B cell (primary cell): Measurements from ENCODE around the gene EFCAB7. TPM values are rescaled to one million over a fixed set of nuclear protein-coding genes. Genes with fewer than 3 reads are reported as not detected.

Experiments
- ATAC-seq: fragments of 200-7000 bp; cut with Tn5 transposase; one replicate; pipeline ENCODE4 v1.10.0; 2021; ENCODE audit warnings: low read depth, mild to moderate bottlenecking, moderate number of reproducible peaks, moderate library complexity
- CTCF ChIA-PET: fragments of 350-600 bp; sonication (Branson Sonifier 250); formaldehyde crosslinking; loops from one replicate; lab custom pipeline; 2021; ENCODE audit warnings: antibody characterized with exemption, inconsistent platforms; lab: Charles Lee
- POLR2A ChIA-PET: fragments of 350-600 bp; sonication (Branson Sonifier 250); formaldehyde crosslinking; loops from one replicate; lab custom pipeline; 2021; ENCODE audit warnings: antibody characterized with exemption; lab: Charles Lee
- DNase-seq: peaks from one replicate; pipeline ENCODE4 v3.0.0; 2013
- H2AFZ ChIP-seq: 2 replicates; pipeline ENCODE4 v1.6.1; 2012; ENCODE audit warnings: mild to moderate bottlenecking, low read depth, low read length; ENCODE audit not compliant: insufficient read depth, poor library complexity, severe bottlenecking
- H3K27ac ChIP-seq, 2 donors: 1 replicate in 1 of 2; 2 replicates in 1 of 2; pipeline ENCODE4 v1.5.1; 2012 to 2013; ENCODE audit warnings: low read length in 2 of 2, mild to moderate bottlenecking in 2 of 2, moderate library complexity in 1 of 2
- H3K27me3 ChIP-seq, 4 experiments: fragments of 200-600 bp in 1 of 4; sonication (generic) in 1 of 4; replicated peaks in 1 of 4; 1 replicate in 2 of 4; 2 replicates in 2 of 4; pipeline versions ENCODE4 v1.6.1 to v1.7.0; 2013 to 2016; ENCODE audit warnings: low read length in 3 of 4, mild to moderate bottlenecking in 2 of 4, mixed read lengths in 1 of 4, moderate library complexity in 1 of 4; ENCODE audit not compliant: insufficient read depth in 4 of 4, control insufficient read depth in 3 of 4; ENCODE audit errors: control extremely low read depth in 1 of 4
- H3K36me3 ChIP-seq, 2 experiments: replicated peaks in 1 of 2; 1 replicate in 1 of 2; 2 replicates in 1 of 2; pipeline versions ENCODE4 v1.6.1 to v1.7.1; 2013; ENCODE audit warnings: low read length in 1 of 2; ENCODE audit not compliant: insufficient read depth in 2 of 2, control insufficient read depth in 1 of 2; ENCODE audit errors: control extremely low read depth in 1 of 2, extremely low read depth in 1 of 2
- H3K4me1 ChIP-seq, 2 donors: fragments of 200-600 bp in 1 of 2; sonication (generic) in 1 of 2; 1 replicate in 1 of 2; 2 replicates in 1 of 2; pipeline versions ENCODE4 v1.5.1 to v1.6.1; 2013 to 2017; ENCODE audit warnings: low read length in 2 of 2; ENCODE audit not compliant: control insufficient read depth in 2 of 2, insufficient read depth in 2 of 2
- H3K4me2 ChIP-seq: replicated peaks from 2 replicates; pipeline ENCODE3; 2012; ENCODE audit warnings: mild to moderate bottlenecking, low read depth, low read length; ENCODE audit not compliant: poor library complexity, severe bottlenecking
- H3K4me3 ChIP-seq, 5 experiments: fragments of 200-600 bp in 1 of 5; sonication (generic) in 1 of 5; 1 replicate in 3 of 5; 2 replicates in 2 of 5; pipeline versions ENCODE4 v1.5.1 to v1.7.0; 2011 to 2016; ENCODE audit warnings: low read length in 4 of 5, mild to moderate bottlenecking in 4 of 5, low read depth in 2 of 5, control low read depth in 1 of 5, moderate library complexity in 1 of 5; ENCODE audit not compliant: insufficient read depth in 1 of 5; ENCODE audit errors: control extremely low read depth in 1 of 5, extremely low read depth in 1 of 5
- H3K79me2 ChIP-seq: fragments of 200-600 bp; sonication (generic); one replicate; pipeline ENCODE4 v1.6.0; 2016; ENCODE audit warnings: low read length; ENCODE audit not compliant: control insufficient read depth, insufficient read depth
- H3K9ac ChIP-seq: fragments of 200-600 bp; sonication (generic); 2 replicates; pipeline ENCODE4 v1.6.1; 2017; ENCODE audit warnings: mild to moderate bottlenecking, low read length, moderate library complexity
- H3K9me3 ChIP-seq, 3 donors: one replicate each; pipeline versions ENCODE4 v1.6.1 to v1.7.1; 2013; ENCODE audit warnings: low read length in 2 of 3; ENCODE audit not compliant: control insufficient read depth in 2 of 3, insufficient read depth in 1 of 3; ENCODE audit errors: control extremely low read depth in 1 of 3
- H4K20me1 ChIP-seq: 2 replicates; pipeline ENCODE4 v1.6.0; 2012; ENCODE audit warnings: mild to moderate bottlenecking, low read length; ENCODE audit not compliant: insufficient read depth, control insufficient read depth, poor library complexity, severe bottlenecking
- H3K27ac Mint-ChIP-seq: one replicate; pipeline ENCODE4 v1.8.0; 2021; ENCODE audit warnings: mixed read lengths
- H3K27me3 Mint-ChIP-seq: one replicate; pipeline ENCODE4 v1.8.0; 2021; ENCODE audit warnings: mixed read lengths
- H3K4me1 Mint-ChIP-seq: one replicate; pipeline ENCODE4 v1.8.0; 2021; ENCODE audit warnings: mixed read lengths
- H3K4me3 Mint-ChIP-seq: one replicate; pipeline ENCODE4 v1.8.0; 2021; ENCODE audit warnings: mixed read lengths
- H3K9me3 Mint-ChIP-seq: one replicate; pipeline ENCODE4 v1.8.0; 2022; ENCODE audit warnings: mixed read lengths; ENCODE audit not compliant: insufficient read depth
- EZH2 ChIP-seq: IDR thresholded peaks from 2 replicates; pipeline ENCODE4 v1.6.1; 2012; ENCODE audit warnings: borderline replicate concordance, low read depth, mild to moderate bottlenecking, moderate library complexity, low read length; ENCODE audit not compliant: insufficient read depth, poor library complexity, severe bottlenecking
- WGBS: methylation state at CpG from one replicate; pipeline ENCODE4 v1.1.5; 2013; ENCODE audit warnings: missing lambda C conversion rate; ENCODE audit not compliant: insufficient coverage; 5-methylcytosine and 5-hydroxymethylcytosine counted together
- intact Hi-C: fragments of 100-400 bp; cut with micrococcal nuclease; formaldehyde crosslinking; loops from one replicate; pipeline ENCODE4 v1.10.0; 2022
- polyA plus RNA-seq: library from polyadenylated mRNA; depleted of rRNA; stranded (reverse); fragments of >200 nt; gene quantifications from 2 replicates; pipeline ENCODE4 v1.2.3, GENCODE V29; 2012
- total RNA-seq, 2 donors: library from RNA; stranded (reverse); fragments of 120-200 nt in 1 of 2; gene quantifications; 1 replicate in 1 of 2; 2 replicates in 1 of 2; pipeline versions ENCODE4 v1.2.3 to v1.2.4, GENCODE V29; 2013 to 2022
- TF ChIP-seq, protein P1 (sequence below): fragments of 200-600 bp; IDR thresholded peaks from one replicate; pipeline ENCODE4 v1.8.0; 2022; ENCODE audit warnings: antibody characterized with exemption, mild to moderate bottlenecking

Gene EFCAB7
- total and polyA plus RNA-seq, 2 donors (not counting 1 experiment from before 2014, with no cell fraction given), result 3.6 to 11.2 TPM

DNA sequence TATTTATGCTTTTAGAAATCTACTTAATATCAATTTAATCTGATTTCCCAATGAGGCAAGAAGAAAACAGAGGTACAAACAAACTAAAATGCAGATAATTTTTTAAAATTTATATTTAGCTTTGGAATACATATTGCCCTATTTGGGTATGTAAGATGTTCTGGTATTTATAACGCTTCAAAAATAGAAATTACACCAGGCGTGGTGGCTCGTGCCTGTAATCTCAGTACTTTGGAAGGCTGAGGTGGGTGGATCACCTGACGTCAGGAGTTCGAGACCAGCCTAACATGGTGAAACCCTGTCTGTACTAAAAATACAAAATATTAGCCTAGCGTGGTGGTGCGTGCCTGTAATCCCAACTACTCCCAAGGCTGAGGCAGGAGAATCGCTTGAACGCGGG lies 13.6 kb upstream of the EFCAB7 start:
- Histone ChIP-seq H3K4me1 (no peaks in the 10 kb centered on the region), H3K27ac (no peak overlapping the region), H3K9me3 (no peaks in the 10 kb centered on the region), H3K4me2 (no peak overlapping the region), H4K20me1 (no peaks in the 10 kb centered on the region), H3K79me2 (no peaks in the 10 kb centered on the region), H3K36me3 (peaks cover 5 to 8% of the 10 kb centered on the region in 2 experiments), H3K9ac (no peak overlapping the region), H2AFZ (no peak overlapping the region), H3K27me3 (no peaks in the 10 kb centered on the region), H3K4me3 (no peak overlapping the region)
- no peaks in the 10 kb centered on the region for H3K4me1 Mint-ChIP-seq
- no peak for DNase-seq
- 97% methylated on average over 5 of the region's 10 CpGs for WGBS
- ChIA-PET POLR2A (no interaction called here), CTCF (no interaction called here)
- ATAC-seq, result no peak
- no peak overlapping the region for H3K4me3 Mint-ChIP-seq
- H3K9me3 Mint-ChIP-seq, result no peaks in the 10 kb centered on the region
- TF ChIP-seq EZH2, result no peak
- TF ChIP-seq, protein P1, sequence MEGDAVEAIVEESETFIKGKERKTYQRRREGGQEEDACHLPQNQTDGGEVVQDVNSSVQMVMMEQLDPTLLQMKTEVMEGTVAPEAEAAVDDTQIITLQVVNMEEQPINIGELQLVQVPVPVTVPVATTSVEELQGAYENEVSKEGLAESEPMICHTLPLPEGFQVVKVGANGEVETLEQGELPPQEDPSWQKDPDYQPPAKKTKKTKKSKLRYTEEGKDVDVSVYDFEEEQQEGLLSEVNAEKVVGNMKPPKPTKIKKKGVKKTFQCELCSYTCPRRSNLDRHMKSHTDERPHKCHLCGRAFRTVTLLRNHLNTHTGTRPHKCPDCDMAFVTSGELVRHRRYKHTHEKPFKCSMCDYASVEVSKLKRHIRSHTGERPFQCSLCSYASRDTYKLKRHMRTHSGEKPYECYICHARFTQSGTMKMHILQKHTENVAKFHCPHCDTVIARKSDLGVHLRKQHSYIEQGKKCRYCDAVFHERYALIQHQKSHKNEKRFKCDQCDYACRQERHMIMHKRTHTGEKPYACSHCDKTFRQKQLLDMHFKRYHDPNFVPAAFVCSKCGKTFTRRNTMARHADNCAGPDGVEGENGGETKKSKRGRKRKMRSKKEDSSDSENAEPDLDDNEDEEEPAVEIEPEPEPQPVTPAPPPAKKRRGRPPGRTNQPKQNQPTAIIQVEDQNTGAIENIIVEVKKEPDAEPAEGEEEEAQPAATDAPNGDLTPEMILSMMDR, result no peak
- intact Hi-C loops, result no loop called here
- no peaks in the 10 kb centered on the region for H3K27me3 Mint-ChIP-seq
- no peak overlapping the region for H3K27ac Mint-ChIP-seq

DNA sequence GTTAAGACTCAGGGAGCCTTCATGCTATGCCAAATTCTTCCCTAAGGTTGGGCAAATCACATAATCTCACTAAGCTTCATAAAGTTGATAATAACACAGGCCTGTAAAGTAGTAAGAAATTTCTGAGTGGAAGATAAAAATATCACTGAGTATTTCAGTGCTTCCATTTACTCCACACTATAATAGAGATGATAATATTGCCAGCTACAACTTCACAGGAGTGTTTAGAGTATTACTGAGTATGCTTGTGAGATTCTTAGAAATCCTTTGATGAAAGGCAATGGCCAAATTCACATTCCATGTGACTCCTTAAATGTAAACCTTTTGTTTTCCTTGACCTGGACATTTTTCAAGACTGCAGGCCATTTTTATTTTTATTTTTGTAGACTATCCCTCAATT lies 10.7 kb upstream of the EFCAB7 start:
- H3K36me3 ChIP-seq, result peaks cover 0 to 5% of the 10 kb centered on the region in 2 experiments
- H3K4me3 ChIP-seq, result no peak overlapping the region
- no peak overlapping the region for H3K27ac ChIP-seq
- no peak for ATAC-seq
- intact Hi-C loops, result no loop called here
- no peaks in the 10 kb centered on the region for H3K27me3 ChIP-seq
- peaks cover 4% of the 10 kb centered on the region in 2 donors for H3K4me1 ChIP-seq
- no peaks in the 10 kb centered on the region for H3K9me3 Mint-ChIP-seq
- H3K9me3 ChIP-seq, result peaks cover 0 to 2% (median 0%) of the 10 kb centered on the region in 3 donors
- H3K27me3 Mint-ChIP-seq, result no peaks in the 10 kb centered on the region
- H3K9ac ChIP-seq, result no peak overlapping the region
- H3K4me1 Mint-ChIP-seq, result peaks cover 4% of the 10 kb centered on the region
- TF ChIP-seq EZH2, result no peak
- TF ChIP-seq, protein P1, result no peak
- CTCF ChIA-PET, result interaction anchor here (0.6 kb wide), 1 partner anchor 95 kb away, joined by 3 read pairs; no protein-coding TSS in a partner anchor
- no peak overlapping the region for H3K4me3 Mint-ChIP-seq
- POLR2A ChIA-PET, result no interaction called here
- no peaks in the 10 kb centered on the region for H4K20me1 ChIP-seq
- no peak for DNase-seq
- no peaks in the 10 kb centered on the region for H3K79me2 ChIP-seq
- no peak overlapping the region for H3K4me2 ChIP-seq
- H3K27ac Mint-ChIP-seq, result no peak overlapping the region
- H2AFZ ChIP-seq, result no peak overlapping the region
